ENCODE data around the gene APC2.
"Not testable (repeated sequence)": the region's sequence is repeated elsewhere in the genome, so short reads cannot be mapped to it uniquely, and the experiment has no call there.

The APC2 gene

GRCh38 chr19:1514986-1515721 is 65.2 kb downstream of the APC2 start:
- Histone ChIP-seq H3K27ac (no peak overlapping the region), H3K36me3 (no peaks in the 10 kb centered on the region), H3K4me3 (ENCODE audit: low read depth, low read length) (no peak overlapping the region), H3K27me3 (ENCODE audit: insufficient read depth, low read depth, severe bottlenecking) (peaks cover 3% of the 10 kb centered on the region), H3K9me3 (ENCODE audit: severe bottlenecking) (no peaks in the 10 kb centered on the region)
- TF ChIP-seq CTCF (IDR thresholded peaks at IDR 0.05; ENCODE audit: low read depth, low read length), result no peak
- no peak for DNase-seq

GRCh38 chr19:1516395-1516753 is 66.5 kb downstream of the APC2 start:
- Histone ChIP-seq H3K36me3 (no peaks in the 10 kb centered on the region), H3K4me3 (ENCODE audit: low read depth, low read length) (no peak overlapping the region), H3K9me3 (ENCODE audit: severe bottlenecking) (no peaks in the 10 kb centered on the region), H3K27me3 (ENCODE audit: insufficient read depth, low read depth, severe bottlenecking) (peaks cover 3% of the 10 kb centered on the region), H3K27ac (no peak overlapping the region)
- no peak for TF ChIP-seq CTCF (IDR thresholded peaks at IDR 0.05; ENCODE audit: low read depth, low read length)
- no peak for DNase-seq

- H3K27ac ChIP-seq, result no peak overlapping the region
- H3K9me3 ChIP-seq (ENCODE audit: severe bottlenecking), result no peaks in the 10 kb centered on the region
- H3K4me3 ChIP-seq (ENCODE audit: low read depth, low read length), result no peak overlapping the region
- H3K27me3 ChIP-seq (ENCODE audit: insufficient read depth, low read depth, severe bottlenecking), result peaks cover 2% of the 10 kb centered on the region
- no peak for DNase-seq
- no peaks in the 10 kb centered on the region for H3K36me3 ChIP-seq
- no peak for TF ChIP-seq CTCF (IDR thresholded peaks at IDR 0.05; ENCODE audit: low read depth, low read length)
Measured at GRCh38 chr19:1518471-1518870, 68.5 kb downstream of the APC2 start.

- not testable (repeated sequence) for DNase-seq; H3K9me3 ChIP-seq (ENCODE audit: severe bottlenecking); H3K27ac ChIP-seq; H3K4me3 ChIP-seq (ENCODE audit: low read depth, low read length); H3K36me3 ChIP-seq; H3K27me3 ChIP-seq (ENCODE audit: insufficient read depth, low read depth, severe bottlenecking)
Measured at GRCh38 chr19:1519802-1520201, 69.9 kb downstream of the APC2 start.

- no peaks in the 10 kb centered on the region for H3K36me3 ChIP-seq
- no peak for TF ChIP-seq CTCF (IDR thresholded peaks at IDR 0.05; ENCODE audit: low read depth, low read length)
Measured at GRCh38 chr19:1520203-1520780, 70.4 kb downstream of the APC2 start.

GRCh38 chr19:1521636-1522035 is 71.7 kb downstream of the APC2 start:
- no peak overlapping the region for H3K4me3 ChIP-seq (ENCODE audit: low read depth, low read length)
- peaks cover 9% of the 10 kb centered on the region for H3K27me3 ChIP-seq (ENCODE audit: insufficient read depth, low read depth, severe bottlenecking)
- no peaks in the 10 kb centered on the region for H3K36me3 ChIP-seq
- no peaks in the 10 kb centered on the region for H3K9me3 ChIP-seq (ENCODE audit: severe bottlenecking)
- H3K27ac ChIP-seq, result no peak overlapping the region
- TF ChIP-seq CTCF (IDR thresholded peaks at IDR 0.05; ENCODE audit: low read depth, low read length), result no peak
- no peak for DNase-seq

More at GRCh38 chr19:1520203-1520780, 70.4 kb downstream of the APC2 start:
- H3K9me3 ChIP-seq (ENCODE audit: severe bottlenecking), result no peaks in the 10 kb centered on the region
- H3K27ac ChIP-seq, result no peak overlapping the region
- no peak overlapping the region for H3K4me3 ChIP-seq (ENCODE audit: low read depth, low read length)
- H3K27me3 ChIP-seq (ENCODE audit: insufficient read depth, low read depth, severe bottlenecking), result peaks cover 9% of the 10 kb centered on the region
- no peak for DNase-seq

Measured in WERI-Rb-1 (cell line).